IPS-15b (cell line): ENCODE results near the gene ARV1.
A peak's percentile ranks its signal among the peaks of the same experiment; 100 is the strongest.

Source experiments
- H3K27me3 ChIP-seq: one replicate; pipeline ENCODE4 v1.6.1; 2013; ENCODE audit warnings: low read length; ENCODE audit not compliant: control insufficient read depth, insufficient read depth
- H3K36me3 ChIP-seq: one replicate; pipeline ENCODE4 v1.6.1; 2013; ENCODE audit warnings: low read length; ENCODE audit not compliant: control insufficient read depth, insufficient read depth
- H3K4me1 ChIP-seq: one replicate; pipeline ENCODE4 v1.6.1; 2013; ENCODE audit warnings: mild to moderate bottlenecking, low read length; ENCODE audit not compliant: control insufficient read depth, insufficient read depth
- H3K4me3 ChIP-seq: one replicate; pipeline ENCODE4 v1.5.1; 2013; ENCODE audit warnings: low read depth, low read length
- H3K9ac ChIP-seq: one replicate; pipeline ENCODE4 v1.6.1; 2013; ENCODE audit warnings: low read depth, mild to moderate bottlenecking, low read length
- H3K9me3 ChIP-seq: one replicate; pipeline ENCODE4 v1.6.1; 2013; ENCODE audit warnings: mild to moderate bottlenecking, low read length; ENCODE audit not compliant: control insufficient read depth, insufficient read depth

ARV1 gene

GRCh38 chr1:230978491-230979388 is at the start of gene ARV1, which contains the start of gene TTC13:
TSS of gene ARV1 (plus strand) at chr1:230979094. CDS start at chr1:230979106, 12 bp downstream.
TSS of gene TTC13 (minus strand) at chr1:230978861. CDS start at chr1:230978830, 31 bp downstream.
- Histone ChIP-seq H3K36me3 (no peaks in the 10 kb centered on the region), H3K9me3 (no peaks in the 10 kb centered on the region), H3K4me1 (no peaks in the 10 kb centered on the region), H3K9ac (no peak within 1 kb of the TSS), H3K4me3 (peak within 1 kb of the TSS; percentile 77), H3K27me3 (peaks cover 24% of the 10 kb centered on the region)

- no peaks in the 10 kb centered on the region for H3K27me3 ChIP-seq
- no peak overlapping the region for H3K9ac ChIP-seq
- H3K9me3 ChIP-seq: no peaks in the 10 kb centered on the region
- no peaks in the 10 kb centered on the region for H3K4me1 ChIP-seq
- no peak overlapping the region for H3K4me3 ChIP-seq
- no peaks in the 10 kb centered on the region for H3K36me3 ChIP-seq
Measured at GRCh38 chr1:230930986-230931385, 47.9 kb upstream of the ARV1 start.

- Histone ChIP-seq H3K27me3 (no peaks in the 10 kb centered on the region), H3K4me3 (no peak overlapping the region), H3K9ac (no peak overlapping the region), H3K36me3 (no peaks in the 10 kb centered on the region), H3K4me1 (no peaks in the 10 kb centered on the region), H3K9me3 (no peaks in the 10 kb centered on the region)
Measured at GRCh38 chr1:230935852-230936251, 43.0 kb upstream of the ARV1 start.

- no peaks in the 10 kb centered on the region for H3K36me3 ChIP-seq
- no peak overlapping the region for H3K4me3 ChIP-seq
- H3K9ac ChIP-seq: no peak overlapping the region
- H3K9me3 ChIP-seq: no peaks in the 10 kb centered on the region
- no peaks in the 10 kb centered on the region for H3K4me1 ChIP-seq
- H3K27me3 ChIP-seq: no peaks in the 10 kb centered on the region
Measured at GRCh38 chr1:230936475-230936874, 42.4 kb upstream of the ARV1 start.

- Histone ChIP-seq H3K9ac (no peak overlapping the region), H3K27me3 (no peaks in the 10 kb centered on the region), H3K4me1 (no peaks in the 10 kb centered on the region), H3K36me3 (no peaks in the 10 kb centered on the region), H3K4me3 (no peak overlapping the region), H3K9me3 (no peaks in the 10 kb centered on the region)
Measured at GRCh38 chr1:230937371-230937770, 41.5 kb upstream of the ARV1 start.

- no peaks in the 10 kb centered on the region for H3K9me3 ChIP-seq
- no peaks in the 10 kb centered on the region for H3K4me1 ChIP-seq
- H3K27me3 ChIP-seq: no peaks in the 10 kb centered on the region
- no peaks in the 10 kb centered on the region for H3K36me3 ChIP-seq
- no peak overlapping the region for H3K4me3 ChIP-seq
- no peak overlapping the region for H3K9ac ChIP-seq
Measured at GRCh38 chr1:230938924-230939368, 39.9 kb upstream of the ARV1 start.

- H3K27me3 ChIP-seq: no peaks in the 10 kb centered on the region
- no peaks in the 10 kb centered on the region for H3K36me3 ChIP-seq
- no peak overlapping the region for H3K9ac ChIP-seq
- H3K4me1 ChIP-seq: no peaks in the 10 kb centered on the region
- no peaks in the 10 kb centered on the region for H3K9me3 ChIP-seq
- H3K4me3 ChIP-seq: no peak overlapping the region
Measured at GRCh38 chr1:230939806-230940489, 38.9 kb upstream of the ARV1 start.

- Histone ChIP-seq H3K36me3 (no peaks in the 10 kb centered on the region), H3K9me3 (no peaks in the 10 kb centered on the region), H3K4me3 (no peak overlapping the region), H3K9ac (no peak overlapping the region), H3K4me1 (no peaks in the 10 kb centered on the region), H3K27me3 (no peaks in the 10 kb centered on the region)
Measured at GRCh38 chr1:230940848-230941247, 38.0 kb upstream of the ARV1 start.

- H3K27me3 ChIP-seq: no peaks in the 10 kb centered on the region
- H3K9me3 ChIP-seq: no peaks in the 10 kb centered on the region
- no peaks in the 10 kb centered on the region for H3K36me3 ChIP-seq
- H3K9ac ChIP-seq: no peak overlapping the region
- H3K4me3 ChIP-seq: no peak overlapping the region
- H3K4me1 ChIP-seq: no peaks in the 10 kb centered on the region
Measured at GRCh38 chr1:230943048-230943593, 35.8 kb upstream of the ARV1 start.

- Histone ChIP-seq H3K9me3 (no peaks in the 10 kb centered on the region), H3K4me1 (no peaks in the 10 kb centered on the region), H3K27me3 (no peaks in the 10 kb centered on the region), H3K4me3 (no peak overlapping the region), H3K9ac (no peak overlapping the region), H3K36me3 (no peaks in the 10 kb centered on the region)
Measured at GRCh38 chr1:230948301-230948700, 30.6 kb upstream of the ARV1 start.

GRCh38 chr1:230948903-230949302 is 30.0 kb upstream of the ARV1 start:
- H3K27me3 ChIP-seq: no peaks in the 10 kb centered on the region
- H3K4me1 ChIP-seq: no peaks in the 10 kb centered on the region
- H3K4me3 ChIP-seq: no peak overlapping the region
- no peaks in the 10 kb centered on the region for H3K36me3 ChIP-seq
- no peaks in the 10 kb centered on the region for H3K9me3 ChIP-seq
- no peak overlapping the region for H3K9ac ChIP-seq
